NB4 (cell line): ENCODE measurements around the gene SERPINB13.

ENCODE experiments used
- DNase-seq: peaks from one replicate; pipeline ENCODE4 v3.0.0; 2010; ENCODE audit warnings: low read depth
- H3K4me3 ChIP-seq: one replicate; pipeline ENCODE4 v1.5.1; 2011; ENCODE audit warnings: mild to moderate bottlenecking, low read depth, low read length, moderate library complexity
- MYC ChIP-seq: IDR thresholded peaks from 2 replicates; pipeline ENCODE4 v1.6.1; 2011; ENCODE audit warnings: low read depth, low read length
- POLR2A ChIP-seq: IDR thresholded peaks from 2 replicates; pipeline ENCODE4 v1.6.1; 2011; ENCODE audit warnings: mild to moderate bottlenecking; ENCODE audit not compliant: insufficient read length; ENCODE audit errors: extremely low read depth
- TF ChIP-seq, protein P1 (sequence below): IDR thresholded peaks from 2 replicates; pipeline ENCODE4 v1.6.1; 2011; ENCODE audit warnings: low read depth, low read length
- TF ChIP-seq, protein P2 (sequence below): IDR thresholded peaks from one replicate; pipeline ENCODE4 v1.5.1; 2012; ENCODE audit warnings: low read depth, low read length

Gene SERPINB13

DNA sequence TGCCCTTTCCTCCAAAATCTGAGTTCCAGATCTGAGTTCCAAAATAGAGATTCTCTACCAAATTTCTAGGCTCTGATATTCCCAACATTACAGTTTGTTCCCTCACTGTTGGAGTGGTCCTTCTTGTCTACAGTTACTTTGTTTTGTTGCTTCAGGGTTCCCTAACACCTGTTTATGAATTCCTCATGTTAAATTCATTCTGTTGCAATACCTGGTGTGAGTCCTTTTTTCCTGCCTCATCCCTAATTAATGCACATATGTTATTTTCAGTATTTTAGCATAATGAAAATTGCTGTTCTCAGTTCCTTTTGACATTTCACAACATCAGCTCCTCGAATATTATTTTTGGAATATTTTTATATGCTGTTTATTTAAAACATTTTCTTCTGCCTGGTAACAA, 16.2 kb downstream of the SERPINB13 start:
- no peak for DNase-seq
- no peak for TF ChIP-seq MYC
- TF ChIP-seq, protein P1, sequence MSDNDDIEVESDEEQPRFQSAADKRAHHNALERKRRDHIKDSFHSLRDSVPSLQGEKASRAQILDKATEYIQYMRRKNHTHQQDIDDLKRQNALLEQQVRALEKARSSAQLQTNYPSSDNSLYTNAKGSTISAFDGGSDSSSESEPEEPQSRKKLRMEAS = no peak
- TF ChIP-seq POLR2A = no peak
- TF ChIP-seq, protein P2, sequence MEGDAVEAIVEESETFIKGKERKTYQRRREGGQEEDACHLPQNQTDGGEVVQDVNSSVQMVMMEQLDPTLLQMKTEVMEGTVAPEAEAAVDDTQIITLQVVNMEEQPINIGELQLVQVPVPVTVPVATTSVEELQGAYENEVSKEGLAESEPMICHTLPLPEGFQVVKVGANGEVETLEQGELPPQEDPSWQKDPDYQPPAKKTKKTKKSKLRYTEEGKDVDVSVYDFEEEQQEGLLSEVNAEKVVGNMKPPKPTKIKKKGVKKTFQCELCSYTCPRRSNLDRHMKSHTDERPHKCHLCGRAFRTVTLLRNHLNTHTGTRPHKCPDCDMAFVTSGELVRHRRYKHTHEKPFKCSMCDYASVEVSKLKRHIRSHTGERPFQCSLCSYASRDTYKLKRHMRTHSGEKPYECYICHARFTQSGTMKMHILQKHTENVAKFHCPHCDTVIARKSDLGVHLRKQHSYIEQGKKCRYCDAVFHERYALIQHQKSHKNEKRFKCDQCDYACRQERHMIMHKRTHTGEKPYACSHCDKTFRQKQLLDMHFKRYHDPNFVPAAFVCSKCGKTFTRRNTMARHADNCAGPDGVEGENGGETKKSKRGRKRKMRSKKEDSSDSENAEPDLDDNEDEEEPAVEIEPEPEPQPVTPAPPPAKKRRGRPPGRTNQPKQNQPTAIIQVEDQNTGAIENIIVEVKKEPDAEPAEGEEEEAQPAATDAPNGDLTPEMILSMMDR = no peak
- H3K4me3 ChIP-seq = no peak overlapping the region

DNA sequence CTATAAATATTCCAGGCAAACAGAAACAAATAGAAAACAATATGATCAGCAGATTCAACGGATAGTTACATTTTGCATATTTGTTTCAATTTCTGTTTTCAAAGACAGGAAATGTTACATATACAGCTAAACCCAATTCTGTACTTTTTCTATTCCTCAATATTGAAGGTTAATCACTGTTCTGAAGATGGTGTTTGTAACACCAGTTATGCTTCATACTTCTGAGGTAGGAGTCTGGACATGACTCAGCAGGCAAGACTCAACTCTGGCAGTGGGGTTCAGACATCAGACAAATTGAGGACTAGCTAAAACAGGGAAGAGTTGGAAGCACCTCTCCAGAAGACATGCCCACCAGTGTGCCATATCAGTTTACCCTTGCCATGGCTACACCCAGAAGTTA, 16.6 kb downstream of the SERPINB13 start:
- DNase-seq = no peak
- TF ChIP-seq POLR2A = no peak
- TF ChIP-seq MYC = no peak
- TF ChIP-seq, protein P2 = no peak
- TF ChIP-seq, protein P1 = no peak
- H3K4me3 ChIP-seq = no peak overlapping the region

DNA sequence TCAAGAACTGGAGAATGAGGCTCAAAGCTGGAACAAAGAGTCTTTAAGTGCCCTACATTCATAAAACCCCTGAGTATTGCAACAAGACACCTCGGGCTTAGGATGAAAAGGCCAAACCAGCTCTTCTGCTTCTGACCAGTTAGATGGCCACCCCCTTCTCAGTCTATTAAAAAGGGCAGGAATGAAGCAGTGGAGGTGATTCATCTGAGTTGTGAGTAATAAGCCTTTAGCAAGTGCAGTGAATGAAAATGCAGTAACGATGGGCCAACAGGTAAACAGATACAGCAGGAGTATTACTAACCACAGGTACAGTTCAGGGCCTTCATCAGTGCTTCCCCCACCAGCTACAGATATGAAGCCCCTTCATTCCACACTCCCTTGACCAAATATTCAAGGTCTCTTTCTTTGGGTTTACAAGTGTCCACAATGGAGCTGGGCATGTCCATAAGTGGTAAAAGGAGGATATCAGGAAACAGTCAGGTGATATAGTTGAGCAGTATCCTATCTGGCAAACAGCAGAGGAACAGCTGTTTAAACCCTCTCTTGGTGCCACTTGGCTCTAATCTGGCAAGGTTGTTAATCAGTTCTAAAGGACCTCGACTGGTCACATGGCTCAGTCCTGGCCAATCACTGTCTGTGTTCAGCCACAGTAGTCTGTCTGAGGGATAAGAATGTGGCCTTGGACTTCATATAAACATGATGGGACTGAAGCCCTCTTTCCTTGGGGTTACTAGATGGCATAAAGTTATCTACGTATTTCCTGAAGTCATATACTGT, 17.8 kb downstream of the SERPINB13 start:
- H3K4me3 ChIP-seq = no peak overlapping the region
- TF ChIP-seq MYC (no peak), POLR2A (no peak)
- TF ChIP-seq, protein P2 = no peak
- TF ChIP-seq, protein P1 = no peak
- no peak for DNase-seq

DNA sequence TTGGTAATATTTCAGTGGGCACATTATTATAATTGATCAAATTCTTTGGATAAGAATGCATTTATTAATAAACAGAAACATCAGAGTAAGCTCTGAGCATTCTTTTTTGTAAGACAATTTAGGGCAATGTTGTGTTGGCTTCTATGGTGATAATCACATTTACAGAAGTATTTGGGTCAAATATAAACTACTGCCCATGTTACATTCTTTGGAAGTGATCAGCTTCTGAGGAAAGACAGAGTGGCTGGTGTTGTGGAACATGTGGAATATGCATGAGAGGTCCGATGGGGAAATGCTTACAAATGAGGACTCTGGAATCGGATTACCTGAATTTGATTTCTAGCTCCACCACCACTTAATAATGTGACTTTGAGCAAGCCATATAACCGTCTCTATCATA, 19.4 kb downstream of the SERPINB13 start:
- TF ChIP-seq, protein P1 = no peak
- TF ChIP-seq MYC (no peak), POLR2A (no peak)
- TF ChIP-seq, protein P2 = no peak
- no peak for DNase-seq

DNA sequence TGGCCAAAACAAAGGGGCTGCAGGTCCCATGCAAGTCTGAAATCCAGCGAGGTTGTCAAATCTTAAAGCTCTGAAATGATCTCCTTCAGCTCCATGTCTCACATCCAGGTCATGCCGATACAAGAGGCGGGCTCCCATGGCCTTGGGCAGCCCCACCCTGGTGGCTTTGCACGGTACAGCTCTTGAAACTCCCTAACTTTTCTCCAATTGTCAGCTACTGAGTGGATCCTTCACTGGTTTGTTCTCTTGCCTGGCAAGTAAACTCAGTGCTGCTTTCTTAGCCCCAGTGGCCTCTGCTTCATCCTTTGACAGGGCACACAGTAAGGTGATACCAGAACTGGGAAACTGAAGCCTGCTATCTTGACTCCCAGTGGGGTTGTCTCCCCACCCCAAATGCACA, 26.3 kb downstream of the SERPINB13 start:
- DNase-seq = no peak
- H3K4me3 ChIP-seq = no peak overlapping the region
- TF ChIP-seq, protein P2 = no peak
- no peak for TF ChIP-seq POLR2A
- TF ChIP-seq, protein P1 = no peak
- no peak for TF ChIP-seq MYC

More for the DNA sequence above, 19.4 kb downstream of the SERPINB13 start:
- no peak overlapping the region for H3K4me3 ChIP-seq
